ENCODE measurements around the gene DOP1A.
A peak's percentile ranks its signal among the peaks of the same experiment; 100 is the strongest.

- TF ChIP-seq CTCF (IDR thresholded peaks at IDR 0.05), result peak; percentile 92
- no peak for TF ChIP-seq MEF2A (IDR thresholded peaks at IDR 0.05; ENCODE audit: borderline replicate concordance, low read depth)
- no peak for TF ChIP-seq EZH2phosphoT487 (IDR thresholded peaks at IDR 0.05; ENCODE audit: borderline replicate concordance, low read depth)
- TF ChIP-seq GABPA (IDR thresholded peaks at IDR 0.05; ENCODE audit: low read depth), result no peak
- no peak for TF ChIP-seq POLR2AphosphoS5 (IDR thresholded peaks at IDR 0.05; ENCODE audit: low read depth, low read length)
- no peak for TF ChIP-seq NFIC (IDR thresholded peaks at IDR 0.05; ENCODE audit: borderline replicate concordance)
- no peak for TF ChIP-seq TCF12 (IDR thresholded peaks at IDR 0.05)
- TF ChIP-seq JUND (IDR thresholded peaks at IDR 0.05), result no peak
- no peak for TF ChIP-seq RFX5 (IDR thresholded peaks at IDR 0.05; ENCODE audit: low read length)
Measured at GRCh38 chr6:83057705-83058321, 9.7 kb upstream of the DOP1A start.

All from SK-N-SH (cell line).